Measurements from ENCODE around the gene WDR5.

WDR5 gene

DNA sequence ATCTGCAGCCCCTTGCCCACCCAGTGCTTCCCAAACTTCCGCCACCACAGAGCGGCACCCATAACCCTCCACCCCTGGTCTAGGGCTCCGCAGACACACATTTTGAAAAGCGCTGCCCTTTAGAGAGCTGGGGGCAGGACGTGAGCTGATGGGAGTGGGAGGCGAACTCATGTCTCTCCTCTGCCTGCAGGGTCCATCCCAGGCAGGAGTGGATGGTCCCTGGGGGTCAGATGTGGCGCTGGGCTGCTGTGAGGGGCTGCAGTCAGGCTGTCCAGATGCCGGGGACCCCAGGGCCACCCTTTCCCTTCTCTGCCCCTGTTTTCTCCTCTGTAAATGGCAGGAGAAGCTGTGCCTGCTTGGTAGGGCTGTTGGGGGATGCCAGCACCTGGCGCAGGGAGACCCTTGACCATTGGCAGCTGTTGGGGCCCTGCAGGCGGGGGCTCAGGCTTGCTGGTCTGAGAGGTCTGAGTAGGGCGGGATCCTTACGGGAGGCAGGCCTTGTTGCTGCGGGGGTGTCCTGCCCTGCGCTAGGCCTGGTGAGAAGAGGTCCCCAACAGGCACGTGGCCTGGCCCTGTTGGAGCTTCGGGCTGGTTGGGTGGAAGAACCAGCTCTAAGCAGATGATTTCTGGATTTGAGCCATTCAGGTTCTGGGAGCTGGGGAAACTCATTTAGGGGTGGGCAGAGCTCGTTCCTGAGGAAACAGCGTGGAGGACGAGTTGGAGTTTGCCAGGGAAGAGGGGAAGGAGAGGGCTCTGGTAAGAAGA is 38.8 kb downstream of the WDR5 start:
- no peak for DNase-seq

DNA sequence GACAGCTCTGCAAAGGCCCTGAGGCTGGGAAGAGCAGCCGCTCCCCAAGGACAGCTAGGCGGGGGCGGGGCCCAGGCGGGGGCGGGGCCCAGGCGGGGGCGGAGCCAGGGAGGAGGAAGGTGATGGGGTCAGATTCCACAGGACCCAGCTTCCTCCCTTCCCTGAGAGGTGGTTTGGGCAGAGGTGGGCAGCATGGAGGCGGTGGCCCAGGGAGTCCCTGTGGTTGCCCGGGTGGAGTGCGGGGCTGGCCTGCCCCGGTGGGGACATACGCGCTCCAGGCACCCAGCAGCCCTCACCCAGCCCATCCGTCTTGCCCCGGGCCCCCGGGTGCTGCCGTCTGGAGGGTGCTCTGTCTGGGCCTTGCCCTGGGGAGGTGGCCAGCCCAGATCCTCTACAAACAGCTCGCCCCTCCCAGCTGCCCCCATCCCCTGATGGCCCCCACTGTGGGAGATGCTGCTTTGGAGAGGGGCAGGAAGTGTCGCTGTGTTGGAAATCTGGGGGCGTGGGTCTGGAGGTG is 39.5 kb downstream of the WDR5 start:
- no peak for DNase-seq

GRCh38 chr9:134175808-134176598 is 40.1 kb downstream of the WDR5 start:
- no peak for DNase-seq

DNA sequence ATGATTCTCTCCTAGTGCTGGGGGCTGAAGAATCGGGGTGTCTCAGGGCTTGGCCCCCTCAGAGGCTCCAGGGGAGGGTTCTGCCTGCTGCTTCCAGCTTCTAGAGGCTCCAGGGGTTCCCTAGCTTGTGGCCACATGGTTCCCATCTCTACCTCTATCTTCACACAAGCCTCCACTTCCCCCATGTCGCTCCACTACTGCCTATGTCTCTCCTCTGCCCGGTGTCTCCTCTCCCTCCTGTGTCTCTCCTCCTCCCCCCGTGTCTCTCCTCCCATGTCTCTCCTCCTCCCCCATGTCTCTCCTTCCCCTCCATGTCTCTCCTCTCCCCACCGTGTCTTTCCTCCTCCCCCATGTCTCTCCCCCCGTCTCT is 40.7 kb downstream of the WDR5 start:
- no peak for DNase-seq

- no peak for DNase-seq
Measured at GRCh38 chr9:134177186-134177585, 41.3 kb downstream of the WDR5 start.

- no peak for DNase-seq
Measured at GRCh38 chr9:134177624-134178393, 41.9 kb downstream of the WDR5 start.

- no peak for DNase-seq
Measured at GRCh38 chr9:134178394-134178767, 42.5 kb downstream of the WDR5 start.

DNA sequence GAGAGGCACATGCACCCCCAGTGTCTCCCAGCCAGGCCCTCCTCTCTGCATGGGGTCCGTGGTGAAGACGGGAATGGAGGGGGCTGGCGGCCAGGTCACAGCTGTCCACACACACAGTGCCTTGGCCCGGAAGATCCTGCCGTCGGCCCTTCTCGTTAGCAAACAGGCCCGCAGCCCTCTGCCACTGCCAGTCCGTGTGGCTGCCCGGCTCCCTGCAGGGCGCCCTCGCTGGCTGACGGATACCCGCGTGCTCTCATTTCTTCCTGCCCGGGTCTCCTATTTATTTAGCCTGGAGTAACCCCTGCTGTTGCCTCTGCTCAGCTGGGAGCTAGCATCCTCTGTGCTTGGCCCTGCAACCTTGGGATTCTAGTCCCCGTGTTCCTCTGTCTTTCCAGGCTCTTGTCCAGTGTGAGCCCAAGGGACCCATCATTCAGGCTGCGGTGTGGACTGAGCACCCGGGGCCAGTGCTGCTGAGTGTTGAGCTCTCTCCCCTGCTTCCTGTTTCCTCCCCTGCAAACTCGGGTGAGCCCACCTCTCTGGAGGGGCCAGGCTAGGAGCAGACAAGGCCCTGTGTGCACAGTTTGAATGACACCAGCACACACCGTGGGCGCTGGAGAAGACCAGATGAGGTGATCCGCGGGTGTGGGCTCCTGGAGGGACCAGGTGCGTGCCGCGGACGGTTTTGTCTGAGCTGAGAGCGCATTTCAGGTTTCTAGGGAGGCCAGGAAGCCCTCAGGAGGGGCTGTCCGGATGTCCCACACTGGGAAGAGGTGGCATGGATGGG is 43.1 kb downstream of the WDR5 start:
- no peak for DNase-seq

- no peak for DNase-seq
Measured at GRCh38 chr9:134179595-134179917, 43.7 kb downstream of the WDR5 start.

GRCh38 chr9:134179918-134180785 is 44.3 kb downstream of the WDR5 start:
- DNase-seq: no peak

DNA sequence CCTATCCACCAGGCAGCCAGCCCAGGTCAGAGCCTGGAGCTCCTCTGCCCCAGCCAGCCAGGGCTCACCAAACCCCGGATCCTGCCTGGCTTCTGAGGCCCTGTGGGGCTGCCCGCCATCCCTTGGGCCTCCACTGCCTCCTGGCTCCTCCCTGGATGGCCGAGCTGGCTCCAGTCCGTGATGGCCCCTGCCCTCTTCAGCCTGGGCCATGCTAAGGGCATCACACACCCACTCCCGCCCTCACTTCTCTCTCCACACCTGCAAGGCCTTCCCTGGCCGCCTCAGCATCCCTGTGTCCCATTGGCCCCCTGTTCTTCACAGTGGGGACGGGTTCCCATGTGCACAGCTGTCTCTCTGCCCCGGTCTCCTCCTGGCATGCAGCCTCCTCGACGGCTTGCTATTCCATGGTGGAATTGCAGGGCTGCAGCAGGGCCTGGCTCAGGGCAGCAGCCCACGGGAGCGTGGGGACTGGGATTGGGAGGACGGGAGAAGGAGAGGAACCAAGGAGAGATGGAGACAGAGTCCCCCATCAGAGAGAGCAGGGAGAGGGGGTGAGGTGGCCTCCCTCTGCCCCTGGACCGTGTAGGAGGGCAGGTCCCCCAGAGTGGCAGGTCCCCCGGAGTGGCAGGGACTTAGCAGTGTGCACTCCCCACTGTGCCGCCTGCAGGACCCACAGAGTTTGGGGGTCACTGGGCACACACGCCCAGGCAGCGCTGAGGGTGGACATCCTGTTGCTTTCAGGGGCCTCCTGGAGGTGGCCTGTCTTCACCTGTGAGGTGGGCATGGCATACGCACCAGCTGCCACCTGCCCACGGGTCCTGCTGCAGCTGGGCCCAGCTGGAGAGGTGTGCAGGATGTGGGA is 45.1 kb downstream of the WDR5 start:
- DNase-seq: no peak

GRCh38 chr9:134181648-134182034 is 45.8 kb downstream of the WDR5 start:
- peak in 1 of 5 experiments; percentile 48 for DNase-seq

- peak in 1 of 5 experiments; percentile 50 for DNase-seq
Measured at GRCh38 chr9:134182554-134183085, 46.7 kb downstream of the WDR5 start.

DNA sequence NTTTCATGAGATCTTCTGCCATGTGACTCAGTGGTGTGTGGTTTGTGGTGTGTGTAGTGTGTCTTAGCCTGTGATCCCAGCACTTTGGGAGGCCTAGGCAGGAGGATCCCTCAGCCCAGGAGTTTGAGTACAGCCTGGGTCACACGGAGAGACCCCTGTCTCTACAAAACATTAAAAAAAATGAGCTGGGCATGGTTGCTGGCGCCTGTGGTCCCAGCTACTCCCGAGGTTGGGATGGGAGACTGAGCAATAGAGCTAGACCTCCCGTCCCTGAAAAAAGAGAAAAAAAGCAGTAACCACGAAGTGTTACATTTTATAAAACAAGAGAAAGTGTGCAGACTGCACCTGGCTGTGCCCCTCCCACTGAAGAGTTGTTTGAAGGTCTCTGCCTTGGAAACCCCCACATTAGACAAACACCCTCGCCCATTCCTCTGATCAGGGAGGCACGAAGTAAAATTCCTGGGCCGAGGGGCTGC is 49.7 kb downstream of the WDR5 start:
- DNase-seq: peak in 2 of 5 experiments; percentile 54 to 56

GRCh38 chr9:134186471-134187109 is 50.7 kb downstream of the WDR5 start:
- no peak for DNase-seq

- no peak for DNase-seq
Measured at GRCh38 chr9:134187110-134187531, 51.2 kb downstream of the WDR5 start.

GRCh38 chr9:134187891-134188385 is 52.1 kb downstream of the WDR5 start:
- no peak for DNase-seq

GRCh38 chr9:134188386-134189144 is 52.7 kb downstream of the WDR5 start:
- no peak for DNase-seq

GRCh38 chr9:134189145-134189469 is 53.2 kb downstream of the WDR5 start:
- DNase-seq: no peak
